ENCODE data around the gene S100A8. TPM values are rescaled to one million over a fixed set of nuclear protein-coding genes. Genes with fewer than 3 reads are reported as not detected.

Gene S100A8
- total and polyA plus RNA-seq, 2 experiments from 2014 or later: not detected

GRCh38 chr1:153360592-153361479 lies 30.0 kb downstream of the S100A8 start:
- no peaks in the 10 kb centered on the region for H3K36me3 ChIP-seq (ENCODE audit: low read depth)
- DNase-seq: no peak
- peaks cover 11% of the 10 kb centered on the region; the same call in 1 of the 2 replicates for H3K27me3 ChIP-seq (replicated peaks; ENCODE audit: insufficient read depth)
- H3K9ac ChIP-seq: no peak overlapping the region
- H3K4me1 ChIP-seq (ENCODE audit: insufficient read depth): no peaks in the 10 kb centered on the region
- no peaks in the 10 kb centered on the region for H4K20me1 ChIP-seq (ENCODE audit: insufficient read depth)
- in situ Hi-C loops (cut with MboI): loop anchor here (10.0 to 25.0 kb wide), 2 partner anchors 124 to 376 kb away; partner anchors contain the start of gene INTS3
- no peaks in the 10 kb centered on the region for H3K79me2 ChIP-seq (ENCODE audit: insufficient read depth)
- H3K4me3 ChIP-seq: no peak overlapping the region
- no peak overlapping the region for H3K27ac ChIP-seq
- H3K9me2 ChIP-seq (ENCODE audit: insufficient read depth): no peaks in the 10 kb centered on the region
- H3F3A ChIP-seq (ENCODE audit: insufficient read depth): no peaks in the 10 kb centered on the region
- WGBS, 2 experiments (ENCODE audit: low coverage in 1 of 2, low lambda C conversion rate in 2 of 2, missing lambda C conversion rate in 2 of 2): 65 to 70% methylated on average over 11 of the region's 11 CpGs
- H3K9me3 ChIP-seq (ENCODE audit: low read depth): no peaks in the 10 kb centered on the region
- H3K4me2 ChIP-seq (ENCODE audit: unreplicated experiment): no peak overlapping the region
- no peak for TF ChIP-seq EZH2 (IDR thresholded peaks at IDR 0.05; ENCODE audit: insufficient read depth, poor library complexity, severe bottlenecking)
- no peak for TF ChIP-seq EZH2phosphoT487 (IDR thresholded peaks at IDR 0.05; ENCODE audit: insufficient read depth, low read depth)
- no peak overlapping the region for H2AFZ ChIP-seq

GRCh38 chr1:153360190-153360589 lies 30.7 kb downstream of the S100A8 start:
- 77 to 81% methylated on average over 2 of the region's 2 CpGs for WGBS, 2 experiments (ENCODE audit: low coverage in 1 of 2, low lambda C conversion rate in 2 of 2, missing lambda C conversion rate in 2 of 2)

GRCh38 chr1:153359241-153359640 lies 31.6 kb downstream of the S100A8 start:
- DNase-seq: no peak
- Histone ChIP-seq H3K4me3 (no peak overlapping the region), H3K4me1 (ENCODE audit: insufficient read depth) (no peaks in the 10 kb centered on the region), H2AFZ (no peak overlapping the region), H3F3A (ENCODE audit: insufficient read depth) (no peaks in the 10 kb centered on the region), H3K27me3 (replicated peaks; ENCODE audit: insufficient read depth) (peaks cover 11% of the 10 kb centered on the region), H3K27ac (no peak overlapping the region), H3K36me3 (ENCODE audit: low read depth) (no peaks in the 10 kb centered on the region), H3K4me2 (ENCODE audit: unreplicated experiment) (no peak overlapping the region), H3K9ac (no peak overlapping the region), H3K9me3 (ENCODE audit: low read depth) (no peaks in the 10 kb centered on the region), H3K9me2 (ENCODE audit: insufficient read depth) (no peaks in the 10 kb centered on the region), H3K79me2 (ENCODE audit: insufficient read depth) (no peaks in the 10 kb centered on the region), H4K20me1 (ENCODE audit: insufficient read depth) (no peaks in the 10 kb centered on the region)
- in situ Hi-C loops (cut with MboI): loop anchor here (25.0 kb wide), 1 partner anchor 378 kb away; the partner anchor contains the start of gene INTS3
- WGBS, 2 experiments (ENCODE audit: low coverage in 1 of 2, low lambda C conversion rate in 2 of 2, missing lambda C conversion rate in 2 of 2): 61 to 73% methylated on average over 6 of the region's 6 CpGs
- TF ChIP-seq EZH2 (IDR thresholded peaks at IDR 0.05; ENCODE audit: insufficient read depth, poor library complexity, severe bottlenecking) (no peak), EZH2phosphoT487 (IDR thresholded peaks at IDR 0.05; ENCODE audit: insufficient read depth, low read depth) (no peak)

More at GRCh38 chr1:153360190-153360589, 30.7 kb downstream of the S100A8 start:
- Histone ChIP-seq H3F3A (ENCODE audit: insufficient read depth) (no peaks in the 10 kb centered on the region), H3K36me3 (ENCODE audit: low read depth) (no peaks in the 10 kb centered on the region), H4K20me1 (ENCODE audit: insufficient read depth) (no peaks in the 10 kb centered on the region), H3K9me3 (ENCODE audit: low read depth) (no peaks in the 10 kb centered on the region), H3K4me1 (ENCODE audit: insufficient read depth) (no peaks in the 10 kb centered on the region), H3K4me2 (ENCODE audit: unreplicated experiment) (no peak overlapping the region), H3K9me2 (ENCODE audit: insufficient read depth) (no peaks in the 10 kb centered on the region), H3K79me2 (ENCODE audit: insufficient read depth) (no peaks in the 10 kb centered on the region), H2AFZ (no peak overlapping the region), H3K27me3 (replicated peaks; ENCODE audit: insufficient read depth) (peaks cover 11% of the 10 kb centered on the region; the same call in 1 of the 2 replicates), H3K27ac (no peak overlapping the region), H3K9ac (no peak overlapping the region), H3K4me3 (no peak overlapping the region)
- TF ChIP-seq EZH2 (IDR thresholded peaks at IDR 0.05; ENCODE audit: insufficient read depth, poor library complexity, severe bottlenecking): no peak
- no peak for TF ChIP-seq EZH2phosphoT487 (IDR thresholded peaks at IDR 0.05; ENCODE audit: insufficient read depth, low read depth)
- in situ Hi-C loops (cut with MboI): loop anchor here (10.0 to 25.0 kb wide), 2 partner anchors 125 to 377 kb away; partner anchors contain the start of gene INTS3
- DNase-seq: no peak

- in situ Hi-C loops (cut with MboI): loop anchor here (25.0 kb wide), 1 partner anchor 379 kb away; the partner anchor contains the start of gene INTS3
Measured at GRCh38 chr1:153358691-153358975, 32.2 kb downstream of the S100A8 start.

More at GRCh38 chr1:153358691-153358975, 32.2 kb downstream of the S100A8 start:
- no peaks in the 10 kb centered on the region for H3K36me3 ChIP-seq (ENCODE audit: low read depth)
- no peak overlapping the region for H3K9ac ChIP-seq
- H3K27ac ChIP-seq: no peak overlapping the region
- no peaks in the 10 kb centered on the region for H3F3A ChIP-seq (ENCODE audit: insufficient read depth)
- H3K9me2 ChIP-seq (ENCODE audit: insufficient read depth): no peaks in the 10 kb centered on the region
- H3K9me3 ChIP-seq (ENCODE audit: low read depth): no peaks in the 10 kb centered on the region
- H3K4me3 ChIP-seq: no peak overlapping the region
- H3K4me2 ChIP-seq (ENCODE audit: unreplicated experiment): no peak overlapping the region
- TF ChIP-seq EZH2phosphoT487 (IDR thresholded peaks at IDR 0.05; ENCODE audit: insufficient read depth, low read depth) (no peak), EZH2 (IDR thresholded peaks at IDR 0.05; ENCODE audit: insufficient read depth, poor library complexity, severe bottlenecking) (no peak)
- no peak overlapping the region for H2AFZ ChIP-seq
- no peaks in the 10 kb centered on the region for H3K4me1 ChIP-seq (ENCODE audit: insufficient read depth)
- WGBS, 2 experiments (ENCODE audit: low coverage in 1 of 2, low lambda C conversion rate in 2 of 2, missing lambda C conversion rate in 2 of 2): 56% methylated on average over 3 of the region's 3 CpGs
- peaks cover 11% of the 10 kb centered on the region for H3K27me3 ChIP-seq (replicated peaks; ENCODE audit: insufficient read depth)
- no peak for DNase-seq
- H3K79me2 ChIP-seq (ENCODE audit: insufficient read depth): no peaks in the 10 kb centered on the region
- H4K20me1 ChIP-seq (ENCODE audit: insufficient read depth): no peaks in the 10 kb centered on the region
